LoVo (cell line): Measurements from ENCODE around the gene MTHFD1L.
A peak's percentile ranks its signal among the peaks of the same experiment; 100 is the strongest.
"Not testable (repeated sequence)": the region's sequence is repeated elsewhere in the genome, so short reads cannot be mapped to it uniquely, and the experiment has no call there.

Experiments
- DNase-seq: peaks from one replicate; pipeline ENCODE4 v3.0.0-alpha.2; 2016; ENCODE audit warnings: low spot score

The MTHFD1L gene

DNA sequence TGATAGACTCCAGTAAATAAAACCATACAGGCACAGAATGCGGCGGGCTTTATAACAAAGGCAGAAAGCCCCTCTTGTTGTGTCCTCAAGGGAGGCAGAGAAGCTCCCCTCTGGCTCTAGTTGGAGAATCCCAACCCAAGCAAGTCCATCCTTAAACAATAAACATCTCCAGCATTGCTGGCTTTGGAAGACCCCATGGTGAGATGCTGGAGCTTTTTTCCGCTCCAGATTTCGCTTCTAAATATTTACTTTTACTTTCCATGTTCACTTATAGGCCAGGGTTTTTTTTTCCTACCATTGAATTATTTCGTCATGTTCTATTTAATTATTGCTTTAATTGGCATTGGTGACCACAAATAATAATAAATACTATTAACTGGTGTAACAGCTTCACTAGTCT, 176.2 kb downstream of the MTHFD1L start:
- DNase-seq: no peak

- DNase-seq: not testable (repeated sequence)
These were observed 177.4 kb downstream of the MTHFD1L start for GRCh38 chr6:151042911-151043330.

- DNase-seq: no peak
These were observed 178.4 kb downstream of the MTHFD1L start for GRCh38 chr6:151043944-151044343.

DNA sequence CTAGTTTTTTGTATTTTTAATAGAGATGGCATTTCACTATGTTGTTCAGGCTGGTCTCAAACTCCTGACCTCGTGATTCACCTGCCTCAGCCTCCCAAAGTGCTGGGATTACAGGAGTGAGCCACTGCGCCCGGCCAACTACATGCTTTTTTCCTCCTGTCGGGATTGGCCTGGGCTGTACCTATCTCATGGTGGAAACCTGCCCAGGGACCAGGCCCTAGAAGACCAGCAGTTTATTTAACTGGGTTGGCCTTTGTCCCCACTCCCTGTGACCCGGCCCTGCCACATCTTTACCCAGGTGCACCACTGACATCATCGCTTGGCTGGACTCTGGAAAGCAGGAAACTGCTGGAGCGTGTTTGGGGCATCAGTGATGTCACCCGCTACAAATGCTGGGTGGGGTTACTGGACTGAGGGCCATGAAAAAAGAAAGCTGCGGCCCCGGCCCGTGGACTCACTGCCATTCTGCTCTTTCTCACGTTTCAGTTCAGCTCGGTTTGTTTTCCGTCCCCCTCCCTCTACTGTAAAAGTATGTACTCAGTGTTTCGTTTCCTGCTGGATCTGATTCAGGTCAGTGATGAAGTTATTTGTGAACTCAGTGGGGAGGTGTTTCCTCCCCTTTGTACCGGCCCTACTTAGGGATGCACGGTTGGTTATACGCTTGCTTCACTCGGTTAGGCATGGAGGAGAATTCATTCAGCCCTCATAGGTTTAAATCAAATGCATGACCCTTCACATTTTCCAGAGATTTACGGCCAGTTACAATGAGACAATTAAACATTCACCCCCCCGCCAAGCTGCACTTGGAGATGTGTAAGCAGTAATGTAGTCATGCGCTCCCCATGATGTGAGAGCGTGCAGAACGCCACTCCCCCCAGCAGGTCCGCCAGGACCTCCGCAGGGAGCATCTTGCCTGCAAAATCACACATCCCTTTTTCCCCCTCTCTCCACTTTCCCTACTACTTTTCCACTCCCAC, 179.3 kb downstream of the MTHFD1L start:
- no peak for DNase-seq

DNA sequence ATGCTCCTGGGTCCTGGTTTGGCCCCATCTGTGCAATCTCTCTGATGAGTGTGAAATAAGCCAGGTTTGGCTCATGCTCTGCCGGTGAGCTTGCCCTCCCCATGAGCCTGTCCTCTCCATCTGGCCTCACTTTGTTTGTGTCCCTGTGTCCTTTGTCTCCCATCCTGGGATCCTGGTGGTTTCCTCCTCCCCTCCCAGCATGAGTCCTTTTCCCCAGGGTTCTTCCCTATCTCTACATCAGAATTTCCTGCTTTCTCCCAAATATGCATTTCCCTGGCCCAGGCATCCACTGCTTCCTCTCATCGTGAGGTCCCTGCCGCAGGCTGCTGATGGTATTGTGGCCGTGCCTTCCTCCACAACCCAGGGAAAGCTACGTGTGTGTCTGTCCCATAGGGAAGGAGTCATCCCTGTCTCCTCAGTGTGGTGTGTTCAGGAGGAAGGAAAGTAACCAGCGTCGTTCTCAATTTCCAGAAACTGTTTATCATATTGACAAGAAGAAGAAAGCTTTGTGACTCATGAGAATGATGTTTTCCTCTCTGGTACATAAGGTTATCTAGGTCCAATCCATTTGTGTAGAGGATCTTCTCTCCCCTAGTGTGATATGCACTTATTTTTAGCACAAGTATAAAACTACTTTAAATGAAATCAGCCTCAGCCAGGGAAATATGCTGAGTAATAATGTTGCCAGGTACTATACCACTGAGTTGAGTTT, 180.2 kb downstream of the MTHFD1L start:
- not testable (repeated sequence) for DNase-seq

GRCh38 chr6:151051164-151051563, 185.7 kb downstream of the MTHFD1L start:
- no peak for DNase-seq

DNA sequence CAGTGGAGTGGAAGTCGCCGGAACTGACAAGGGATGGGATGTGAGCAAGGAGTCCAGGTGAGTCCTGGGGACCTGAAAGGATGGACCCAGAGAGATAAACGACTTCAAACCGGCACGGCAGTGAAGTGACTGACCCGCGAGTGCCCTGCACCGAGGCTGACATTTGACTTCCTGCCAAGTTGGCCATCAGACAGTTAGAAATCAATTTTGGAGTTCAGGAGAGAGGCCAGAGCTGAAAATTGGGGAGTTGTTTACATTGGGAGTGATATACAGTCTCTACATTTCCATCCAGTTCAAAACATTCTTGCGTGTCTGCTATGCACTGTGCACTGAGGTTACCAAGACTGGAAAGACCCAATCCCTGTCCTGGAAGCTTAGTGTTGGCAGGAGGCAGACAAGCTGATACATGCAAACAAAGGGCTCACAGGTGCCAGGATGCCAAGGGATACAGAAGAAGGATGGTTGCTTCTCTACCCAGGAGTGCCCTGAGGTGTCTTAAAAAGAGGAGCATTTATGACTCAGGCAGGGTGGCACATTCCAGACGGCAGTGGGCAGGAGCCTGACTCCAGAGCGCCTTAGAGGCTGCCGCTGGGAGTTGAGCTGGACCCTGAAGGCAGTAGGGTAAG, 186.6 kb downstream of the MTHFD1L start:
- no peak for DNase-seq

DNA sequence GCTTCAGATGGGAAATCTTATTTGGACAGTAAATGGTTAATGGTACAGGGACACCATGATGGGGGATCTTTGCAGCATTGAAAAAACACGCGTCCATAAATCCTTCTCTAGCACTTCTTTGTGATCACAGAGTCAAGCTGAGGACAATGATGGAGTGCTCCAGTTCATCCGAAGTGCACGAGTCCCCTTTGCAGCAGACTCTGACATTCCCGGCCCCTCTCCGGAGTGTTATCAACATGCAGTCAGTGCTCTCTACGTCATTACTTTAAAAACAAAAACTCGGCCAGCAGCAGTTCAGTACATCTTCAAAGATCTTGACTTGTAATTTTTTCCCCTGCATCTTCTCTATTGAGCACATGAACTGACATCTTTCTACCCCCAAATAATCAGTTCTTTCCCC, 188.8 kb downstream of the MTHFD1L start:
- DNase-seq: no peak

DNA sequence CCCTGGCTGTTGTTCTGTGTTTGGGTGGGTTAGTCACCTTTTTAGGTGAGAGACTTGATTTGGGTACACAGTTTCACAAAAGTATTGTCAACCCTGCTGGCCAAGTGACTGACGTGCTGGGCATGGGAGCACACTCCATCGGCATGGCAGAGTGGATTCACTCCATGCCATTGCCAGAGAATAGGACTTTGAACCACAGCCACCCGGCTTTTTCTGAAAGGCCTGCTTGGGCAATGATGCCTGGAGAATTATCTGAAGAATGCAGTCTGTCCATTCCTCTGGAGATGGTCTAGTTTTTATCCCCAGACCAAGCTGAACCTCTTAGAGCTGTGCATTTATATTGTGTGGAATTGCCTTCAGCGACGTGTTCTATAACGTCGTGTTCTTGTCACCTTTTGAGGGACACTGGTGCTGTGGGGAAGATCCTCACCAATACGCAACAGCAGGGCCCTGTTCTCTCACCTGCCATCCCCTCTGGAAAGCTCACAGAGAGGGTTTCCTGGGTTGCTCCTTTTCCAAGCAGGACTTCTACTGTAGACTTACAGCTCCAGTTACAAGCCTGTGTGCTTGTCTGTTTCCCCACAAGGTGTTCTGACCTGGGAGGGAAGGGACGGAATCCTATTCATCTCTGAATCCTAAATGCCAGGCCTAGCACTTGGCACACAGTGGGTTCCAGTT, 190.9 kb downstream of the MTHFD1L start:
- no peak for DNase-seq

DNA sequence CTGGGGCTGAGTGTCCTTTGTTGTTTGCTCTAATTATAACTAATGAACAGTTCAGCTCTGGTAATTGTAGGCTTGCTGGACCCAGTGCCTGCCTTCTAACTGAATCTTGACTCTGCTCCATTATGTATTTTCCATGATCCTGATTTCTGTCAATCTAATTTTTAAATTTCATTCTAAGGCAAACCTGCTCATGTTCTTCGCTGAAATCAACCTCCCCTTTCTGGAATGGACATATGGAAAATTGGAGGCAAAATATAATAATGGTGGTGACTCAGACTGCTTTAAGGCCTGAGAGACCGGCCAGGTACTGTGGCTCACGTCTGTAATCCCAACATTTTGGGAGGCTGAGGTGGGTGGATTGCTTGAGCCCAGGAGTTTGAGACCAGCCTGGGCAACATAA, 191.6 kb downstream of the MTHFD1L start:
- no peak for DNase-seq

- DNase-seq: no peak
These were observed 192.7 kb downstream of the MTHFD1L start for GRCh38 chr6:151058021-151058733.

GRCh38 chr6:151059612-151060095, 194.2 kb downstream of the MTHFD1L start:
- DNase-seq: no peak

DNA sequence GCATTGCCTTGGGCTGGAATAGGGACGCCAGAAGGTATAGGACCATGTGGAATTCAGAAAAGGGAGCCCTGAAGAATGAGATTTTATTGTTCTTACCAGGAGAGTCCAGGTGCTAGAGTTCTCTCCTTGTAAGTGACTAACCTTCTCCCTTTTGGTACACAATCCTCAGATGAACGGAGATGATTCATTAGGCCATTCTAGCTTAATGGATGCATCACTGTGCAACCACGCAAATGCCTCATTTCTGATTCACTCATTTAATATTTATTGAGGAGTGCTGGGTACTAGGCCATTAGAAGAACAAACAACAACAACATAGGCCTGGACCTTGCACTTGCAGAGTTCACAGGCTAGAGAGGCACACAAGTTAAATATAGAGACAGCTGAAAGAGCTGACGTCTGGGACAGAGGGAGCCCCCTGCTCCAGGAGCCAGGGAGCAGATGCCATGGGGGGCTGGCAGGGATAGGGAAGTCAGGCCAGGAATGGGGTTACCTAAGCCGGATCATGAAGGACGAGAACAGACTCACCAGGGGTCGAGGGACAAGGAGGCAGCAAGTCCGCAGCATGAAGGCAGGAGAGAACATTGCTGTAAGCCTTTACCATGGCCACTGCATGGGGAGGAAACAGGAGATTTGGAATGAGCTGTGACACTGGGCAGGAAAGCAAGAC, 194.7 kb downstream of the MTHFD1L start:
- peak; percentile 65 for DNase-seq

- no peak for DNase-seq
These were observed 195.4 kb downstream of the MTHFD1L start for GRCh38 chr6:151060766-151061531.

DNA sequence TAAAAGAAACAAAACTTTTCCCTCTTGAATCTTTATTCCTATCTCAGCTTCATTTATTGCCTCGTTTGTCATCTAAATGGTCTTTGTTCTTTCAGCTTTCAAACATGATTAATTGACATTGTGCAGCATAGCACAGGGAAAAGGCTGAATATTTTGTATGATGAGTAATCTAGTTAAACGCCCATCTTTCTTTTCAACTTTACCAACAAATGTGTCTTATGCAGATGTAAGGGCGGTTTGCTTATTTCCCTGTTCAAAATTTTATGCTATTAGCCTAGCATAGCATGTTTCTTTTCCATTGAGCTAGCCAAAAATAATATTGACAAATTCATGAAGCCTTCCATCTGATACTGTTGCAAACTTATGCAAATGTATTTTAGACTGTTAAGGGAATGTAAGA, 197.8 kb downstream of the MTHFD1L start:
- DNase-seq: peak; percentile 19

- DNase-seq: no peak
These were observed 198.5 kb downstream of the MTHFD1L start for GRCh38 chr6:151063842-151064647.

GRCh38 chr6:151065027-151065815, 199.7 kb downstream of the MTHFD1L start:
- no peak for DNase-seq
